Small intestine (tissue), 7 donors: ENCODE measurements around the gene ZBTB3. TPM values are rescaled to one million over a fixed set of nuclear protein-coding genes. Genes with fewer than 3 reads are reported as not detected.

Source experiments
- DNase-seq, 2 donors: peaks; one replicate each; pipeline versions ENCODE4 v3.0.0 to v3.0.0-alpha.2; 2013
- FAIRE-seq: peaks from 2 replicates; lab custom pipeline; 2012; peaks lifted over from hg19 to GRCh38; lab: Jason Lieb, UNC
- H3K27ac ChIP-seq, 3 donors: one replicate each; pipeline ENCODE4 v1.5.1; 2013; ENCODE audit warnings: low read length in 2 of 3, mild to moderate bottlenecking in 2 of 3, control low read depth in 1 of 3, inconsistent platforms in 1 of 3, low read depth in 1 of 3, moderate library complexity in 1 of 3
- H3K27me3 ChIP-seq, 3 donors: one replicate each; pipeline ENCODE4 v1.6.1; 2013; ENCODE audit warnings: low read length in 3 of 3, inconsistent platforms in 1 of 3; ENCODE audit not compliant: control insufficient read depth in 3 of 3, insufficient read depth in 3 of 3
- H3K36me3 ChIP-seq, 3 donors: one replicate each; pipeline ENCODE4 v1.6.1; 2013; ENCODE audit warnings: low read length in 3 of 3, inconsistent platforms in 1 of 3, low read depth in 1 of 3, mild to moderate bottlenecking in 1 of 3, moderate library complexity in 1 of 3; ENCODE audit not compliant: control insufficient read depth in 3 of 3, insufficient read depth in 2 of 3
- H3K4me1 ChIP-seq, 3 donors: one replicate each; pipeline ENCODE4 v1.6.1; 2013; ENCODE audit warnings: low read length in 2 of 3, inconsistent platforms in 1 of 3, low read depth in 1 of 3, mild to moderate bottlenecking in 1 of 3, moderate library complexity in 1 of 3; ENCODE audit not compliant: control insufficient read depth in 3 of 3, insufficient read depth in 2 of 3
- H3K4me3 ChIP-seq, 3 donors: one replicate each; pipeline ENCODE4 v1.5.1; 2013; ENCODE audit warnings: low read length in 3 of 3, control low read depth in 1 of 3, inconsistent platforms in 1 of 3, low read depth in 1 of 3, mild to moderate bottlenecking in 1 of 3, moderate library complexity in 1 of 3
- H3K9me3 ChIP-seq, 2 donors: one replicate each; pipeline ENCODE4 v1.6.1; 2013; ENCODE audit warnings: low read depth in 1 of 2, low read length in 1 of 2; ENCODE audit not compliant: control insufficient read depth in 2 of 2, insufficient read depth in 1 of 2
- WGBS, 3 donors: extraction: QIAGEN DNeasy Blood & Tissue Kit; methylation state at CpG; one replicate each; pipeline ENCODE4 v1.1.7; 2013; 5-methylcytosine and 5-hydroxymethylcytosine counted together
- polyA plus RNA-seq, 4 donors: library from polyadenylated mRNA; stranded (reverse) in 3 of 4; unstranded in 1 of 4; fragments of 200-250 nt in 3 of 4; fragments of 120-200 nt in 1 of 4; gene quantifications; one replicate each; pipeline versions ENCODE4 v1.2.1 to v1.2.3, GENCODE V29; 2013
- donor health status: healthy with polysubstance abuse.
- donor health status: control.
- donor health status: control.
- donor health status: Bipolar disorder and iron deficiency.
- donor health status: healthy.

ZBTB3 gene
- polyA plus RNA-seq, 4 donors, result 0.27 to 7.3 (median 4.5) TPM

- 65 to 85% (median 71%) methylated on average over 5 of the region's 5 CpGs for WGBS, 3 donors
- Histone ChIP-seq H3K36me3 (peaks cover 28 to 67% (median 40%) of the 10 kb centered on the region in 3 donors), H3K4me3 (no peak overlapping the region), H3K27me3 (no peaks in the 10 kb centered on the region), H3K4me1 (peaks cover 4 to 39% (median 8%) of the 10 kb centered on the region in 3 donors), H3K9me3 (no peaks in the 10 kb centered on the region), H3K27ac (no peak overlapping the region)
- DNase-seq (peak in 1 of 2 donors; percentile 35), FAIRE-seq (no peak)
Observed at GRCh38 chr11:62716206-62716605, 37.8 kb downstream of the ZBTB3 start.

- H3K4me3 ChIP-seq, result no peak overlapping the region
- DNase-seq, result no peak
- peaks cover 4 to 42% (median 10%) of the 10 kb centered on the region in 3 donors for H3K4me1 ChIP-seq
- H3K36me3 ChIP-seq, result peaks cover 28 to 69% (median 36%) of the 10 kb centered on the region in 3 donors
- WGBS, 3 donors, result 88 to 90% (median 90%) methylated on average over 24 of the region's 24 CpGs
- H3K27ac ChIP-seq, result no peak overlapping the region
- no peaks in the 10 kb centered on the region for H3K9me3 ChIP-seq
- H3K27me3 ChIP-seq, result no peaks in the 10 kb centered on the region
- no peak for FAIRE-seq
Observed at GRCh38 chr11:62715150-62716130, 38.5 kb downstream of the ZBTB3 start.

- peaks cover 23 to 57% (median 29%) of the 10 kb centered on the region in 3 donors for H3K36me3 ChIP-seq
- WGBS, 3 donors, result 19 to 61% (median 28%) methylated on average over 2 of the region's 2 CpGs
- H3K27ac ChIP-seq, result peak overlapping the region; percentile 65 to 91 (median 81)
- no peaks in the 10 kb centered on the region for H3K9me3 ChIP-seq
- no peaks in the 10 kb centered on the region for H3K27me3 ChIP-seq
- peaks cover 9 to 57% (median 16%) of the 10 kb centered on the region in 3 donors for H3K4me1 ChIP-seq
- DNase-seq (peak; percentile 90 to 94), FAIRE-seq (no peak)
- no peak overlapping the region for H3K4me3 ChIP-seq
Observed at GRCh38 chr11:62713343-62713742, 40.6 kb downstream of the ZBTB3 start.

- Histone ChIP-seq H3K27me3 (no peaks in the 10 kb centered on the region), H3K9me3 (no peaks in the 10 kb centered on the region), H3K4me1 (peaks cover 10 to 62% (median 16%) of the 10 kb centered on the region in 3 donors), H3K36me3 (peaks cover 23 to 55% (median 28%) of the 10 kb centered on the region in 3 donors), H3K27ac (peak overlapping the region; percentile 54 to 91 (median 81)), H3K4me3 (no peak overlapping the region)
- DNase-seq (peak in 1 of 2 donors; percentile 41), FAIRE-seq (no peak)
- 17 to 33% (median 26%) methylated on average over 3 of the region's 3 CpGs for WGBS, 3 donors
Observed at GRCh38 chr11:62712861-62713260, 41.1 kb downstream of the ZBTB3 start.

- WGBS, 3 donors, result 78% methylated on average over 6 of the region's 6 CpGs
- Histone ChIP-seq H3K4me1 (peaks cover 10 to 63% (median 16%) of the 10 kb centered on the region in 3 donors), H3K4me3 (no peak overlapping the region), H3K27me3 (no peaks in the 10 kb centered on the region), H3K36me3 (peaks cover 20 to 55% (median 25%) of the 10 kb centered on the region in 3 donors), H3K27ac (peak overlapping the region; percentile 5 to 81 (median 54)), H3K9me3 (no peaks in the 10 kb centered on the region)
- FAIRE-seq (no peak), DNase-seq (no peak)
Observed at GRCh38 chr11:62712276-62712812, 41.6 kb downstream of the ZBTB3 start.

- DNase-seq (peak in 1 of 2 donors; percentile 59), FAIRE-seq (no peak)
- H3K27me3 ChIP-seq, result no peaks in the 10 kb centered on the region
- H3K9me3 ChIP-seq, result no peaks in the 10 kb centered on the region
- H3K36me3 ChIP-seq, result peaks cover 5 to 51% (median 7%) of the 10 kb centered on the region in 3 donors
- H3K4me3 ChIP-seq, result peak overlapping the region; percentile 48 to 50 (median 48)
- 50 to 58% (median 56%) methylated on average over 7 of the region's 7 CpGs for WGBS, 3 donors
- H3K27ac ChIP-seq, result peak overlapping the region; percentile 78 to 98 (median 94)
- H3K4me1 ChIP-seq, result peaks cover 10 to 66% (median 14%) of the 10 kb centered on the region in 3 donors
Observed at GRCh38 chr11:62710001-62710345, 44.0 kb downstream of the ZBTB3 start.

GRCh38 chr11:62709247-62710000 lies 44.5 kb downstream of the ZBTB3 start:
- FAIRE-seq, result no peak
- Histone ChIP-seq H3K4me1 (peaks cover 10 to 66% (median 14%) of the 10 kb centered on the region in 3 donors), H3K4me3 (peak overlapping the region; percentile 48 to 50 (median 48)), H3K27me3 (no peaks in the 10 kb centered on the region), H3K9me3 (no peaks in the 10 kb centered on the region), H3K36me3 (peaks cover 5 to 47% (median 5%) of the 10 kb centered on the region in 3 donors), H3K27ac (peak overlapping the region; percentile 78 to 98 (median 94))
- DNase-seq, result peak; percentile 98
- WGBS, 3 donors, result 1 to 2% (median 1%) methylated on average over 47 of the region's 47 CpGs
